ENCODE data around the gene ADGRB2.

Gene ADGRB2

DNA sequence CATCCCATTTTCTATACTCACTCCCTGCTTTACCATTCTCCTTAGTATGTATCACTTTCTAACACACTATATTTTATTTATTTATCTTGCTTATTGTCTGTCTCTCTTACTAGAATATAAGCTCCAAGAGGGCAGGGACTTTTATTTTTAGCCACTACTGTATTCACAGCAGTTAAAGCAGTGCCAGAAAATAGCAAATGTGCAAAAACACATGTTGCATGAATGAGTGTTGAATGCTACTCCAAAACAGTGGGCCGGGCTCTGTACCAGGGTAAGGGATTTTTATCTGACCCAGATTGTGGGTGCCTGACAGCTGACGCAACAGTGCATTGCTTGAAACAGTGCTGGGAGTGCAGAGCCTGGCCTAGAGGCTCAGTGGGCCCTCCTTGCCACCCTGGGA lies 85.0 kb downstream of the ADGRB2 start:
- no peaks in the 10 kb centered on the region for H3K79me2 ChIP-seq (ENCODE audit: low read length)

DNA sequence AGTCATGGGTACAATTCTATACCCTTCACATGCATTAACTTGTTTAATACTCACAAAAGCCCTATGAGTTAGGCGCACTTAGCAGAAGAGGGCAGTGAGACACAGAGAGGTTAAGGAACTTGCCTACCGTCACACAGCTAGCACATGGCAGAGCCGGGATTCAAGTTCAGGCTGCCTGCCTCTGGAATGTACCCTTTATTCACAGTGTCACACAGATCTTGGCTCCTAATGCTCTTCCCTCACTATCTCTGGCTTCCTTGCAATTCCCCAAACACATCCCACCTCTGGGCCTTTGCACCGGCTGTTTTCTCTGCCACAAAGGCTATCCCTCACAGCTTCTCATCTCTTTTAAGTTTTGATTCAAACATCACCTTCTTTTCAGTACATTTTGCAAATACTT lies 85.5 kb downstream of the ADGRB2 start:
- no peaks in the 10 kb centered on the region for H4K20me1 ChIP-seq (ENCODE audit: insufficient read depth, low read length)
- H3K9me3 ChIP-seq (ENCODE audit: insufficient read depth, low read length), result no peaks in the 10 kb centered on the region
- no peak overlapping the region for H3K4me3 ChIP-seq (ENCODE audit: low read length)
- H3K9ac ChIP-seq (ENCODE audit: low read length), result no peak overlapping the region
- no peaks in the 10 kb centered on the region for H3K36me3 ChIP-seq (replicated peaks; ENCODE audit: low read depth, low read length)
- TF ChIP-seq, protein P1, sequence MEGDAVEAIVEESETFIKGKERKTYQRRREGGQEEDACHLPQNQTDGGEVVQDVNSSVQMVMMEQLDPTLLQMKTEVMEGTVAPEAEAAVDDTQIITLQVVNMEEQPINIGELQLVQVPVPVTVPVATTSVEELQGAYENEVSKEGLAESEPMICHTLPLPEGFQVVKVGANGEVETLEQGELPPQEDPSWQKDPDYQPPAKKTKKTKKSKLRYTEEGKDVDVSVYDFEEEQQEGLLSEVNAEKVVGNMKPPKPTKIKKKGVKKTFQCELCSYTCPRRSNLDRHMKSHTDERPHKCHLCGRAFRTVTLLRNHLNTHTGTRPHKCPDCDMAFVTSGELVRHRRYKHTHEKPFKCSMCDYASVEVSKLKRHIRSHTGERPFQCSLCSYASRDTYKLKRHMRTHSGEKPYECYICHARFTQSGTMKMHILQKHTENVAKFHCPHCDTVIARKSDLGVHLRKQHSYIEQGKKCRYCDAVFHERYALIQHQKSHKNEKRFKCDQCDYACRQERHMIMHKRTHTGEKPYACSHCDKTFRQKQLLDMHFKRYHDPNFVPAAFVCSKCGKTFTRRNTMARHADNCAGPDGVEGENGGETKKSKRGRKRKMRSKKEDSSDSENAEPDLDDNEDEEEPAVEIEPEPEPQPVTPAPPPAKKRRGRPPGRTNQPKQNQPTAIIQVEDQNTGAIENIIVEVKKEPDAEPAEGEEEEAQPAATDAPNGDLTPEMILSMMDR (IDR thresholded peaks at IDR 0.05; ENCODE audit: low read depth, low read length), result no peak
- TF ChIP-seq EZH2phosphoT487 (IDR thresholded peaks at IDR 0.05; ENCODE audit: low read depth), result no peak
- no peaks in the 10 kb centered on the region for H3K79me2 ChIP-seq (ENCODE audit: low read length)
- H3K27ac ChIP-seq (ENCODE audit: low read length), result no peak overlapping the region
- H3K4me2 ChIP-seq (ENCODE audit: low read length), result no peak overlapping the region
- peaks cover 2% of the 10 kb centered on the region; the same call in 1 of the 2 replicates for H3K4me1 ChIP-seq (ENCODE audit: low read length)
- H2AFZ ChIP-seq (ENCODE audit: low read depth, low read length), result no peak overlapping the region
- H3K27me3 ChIP-seq (ENCODE audit: low read depth, low read length), result peaks cover 28% of the 10 kb centered on the region

More for the DNA sequence above, 85.0 kb downstream of the ADGRB2 start:
- no peak overlapping the region for H3K4me2 ChIP-seq (ENCODE audit: low read length)
- H2AFZ ChIP-seq (ENCODE audit: low read depth, low read length), result no peak overlapping the region
- H3K27me3 ChIP-seq (ENCODE audit: low read depth, low read length), result peaks cover 28% of the 10 kb centered on the region
- no peaks in the 10 kb centered on the region for H3K36me3 ChIP-seq (replicated peaks; ENCODE audit: low read depth, low read length)
- no peak for TF ChIP-seq EZH2phosphoT487 (IDR thresholded peaks at IDR 0.05; ENCODE audit: low read depth)
- TF ChIP-seq, protein P1 (IDR thresholded peaks at IDR 0.05; ENCODE audit: low read depth, low read length), result no peak
- H3K4me3 ChIP-seq (ENCODE audit: low read length), result no peak overlapping the region
- peaks cover 2% of the 10 kb centered on the region; the same call in 1 of the 2 replicates for H3K4me1 ChIP-seq (ENCODE audit: low read length)
- no peak overlapping the region for H3K27ac ChIP-seq (ENCODE audit: low read length)
- H3K9me3 ChIP-seq (ENCODE audit: insufficient read depth, low read length), result no peaks in the 10 kb centered on the region
- H4K20me1 ChIP-seq (ENCODE audit: insufficient read depth, low read length), result no peaks in the 10 kb centered on the region
- no peak overlapping the region for H3K9ac ChIP-seq (ENCODE audit: low read length)

DNA sequence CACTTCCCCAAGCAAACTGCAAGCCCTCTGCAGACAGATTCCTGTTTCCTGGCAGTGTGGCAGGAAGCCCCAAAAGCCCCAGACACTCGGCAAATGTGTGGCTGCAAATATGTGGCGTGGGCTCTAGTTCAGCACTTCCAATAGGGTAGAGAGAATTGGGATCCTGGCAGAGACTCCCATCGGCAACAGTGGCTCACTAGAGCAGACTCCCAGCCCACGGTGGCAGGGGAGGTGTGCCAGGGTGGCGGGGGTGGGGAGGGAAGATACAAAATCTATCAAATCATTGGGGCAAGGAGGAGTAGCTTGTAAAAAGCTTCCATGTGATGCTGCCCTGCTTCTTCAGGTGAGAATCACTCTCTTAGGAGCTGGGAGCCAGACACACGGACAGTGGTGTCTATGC lies 86.2 kb downstream of the ADGRB2 start:
- peaks cover 28% of the 10 kb centered on the region for H3K27me3 ChIP-seq (ENCODE audit: low read depth, low read length)
- H2AFZ ChIP-seq (ENCODE audit: low read depth, low read length), result no peak overlapping the region
- no peaks in the 10 kb centered on the region for H3K9me3 ChIP-seq (ENCODE audit: insufficient read depth, low read length)
- H3K4me1 ChIP-seq (ENCODE audit: low read length), result peaks cover 2% of the 10 kb centered on the region; the same call in 1 of the 2 replicates
- no peak overlapping the region for H3K9ac ChIP-seq (ENCODE audit: low read length)
- H3K36me3 ChIP-seq (replicated peaks; ENCODE audit: low read depth, low read length), result no peaks in the 10 kb centered on the region
- no peaks in the 10 kb centered on the region for H4K20me1 ChIP-seq (ENCODE audit: insufficient read depth, low read length)
- no peak overlapping the region for H3K4me3 ChIP-seq (ENCODE audit: low read length)
- H3K79me2 ChIP-seq (ENCODE audit: low read length), result no peaks in the 10 kb centered on the region
- no peak for TF ChIP-seq EZH2phosphoT487 (IDR thresholded peaks at IDR 0.05; ENCODE audit: low read depth)
- TF ChIP-seq, protein P1 (IDR thresholded peaks at IDR 0.05; ENCODE audit: low read depth, low read length), result no peak
- H3K4me2 ChIP-seq (ENCODE audit: low read length), result 0 out of 2 replicates have a peak overlapping the region, but pooled peaks have one; percentile 3
- H3K27ac ChIP-seq (ENCODE audit: low read length), result no peak overlapping the region

DNA sequence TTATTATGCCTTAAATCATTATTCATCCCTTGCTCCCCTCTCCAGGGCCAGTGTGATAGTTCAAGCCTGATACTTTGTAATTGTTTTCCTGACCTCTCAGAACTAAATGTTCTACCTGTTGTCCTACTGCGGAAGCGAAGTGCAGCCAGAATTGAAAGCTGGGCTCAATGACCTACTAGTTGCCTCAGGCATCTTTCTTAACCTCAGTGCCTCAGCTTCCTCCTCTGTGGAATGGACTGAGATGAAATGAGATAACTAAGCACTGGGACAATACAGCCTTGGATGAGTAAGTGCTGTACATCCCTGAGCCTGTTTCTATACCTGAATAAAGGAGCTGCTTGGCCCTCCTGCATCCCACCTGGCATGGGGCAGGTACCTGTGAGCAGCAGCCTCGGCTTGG lies 86.7 kb downstream of the ADGRB2 start:
- peaks cover 28% of the 10 kb centered on the region for H3K27me3 ChIP-seq (ENCODE audit: low read depth, low read length)
- H2AFZ ChIP-seq (ENCODE audit: low read depth, low read length), result no peak overlapping the region
- TF ChIP-seq, protein P1 (IDR thresholded peaks at IDR 0.05; ENCODE audit: low read depth, low read length), result no peak
- no peak for TF ChIP-seq EZH2phosphoT487 (IDR thresholded peaks at IDR 0.05; ENCODE audit: low read depth)
- no peak overlapping the region for H3K9ac ChIP-seq (ENCODE audit: low read length)
- no peak overlapping the region for H3K4me2 ChIP-seq (ENCODE audit: low read length)
- H3K36me3 ChIP-seq (replicated peaks; ENCODE audit: low read depth, low read length), result no peaks in the 10 kb centered on the region
- H3K79me2 ChIP-seq (ENCODE audit: low read length), result no peaks in the 10 kb centered on the region
- no peaks in the 10 kb centered on the region for H4K20me1 ChIP-seq (ENCODE audit: insufficient read depth, low read length)
- H3K9me3 ChIP-seq (ENCODE audit: insufficient read depth, low read length), result no peaks in the 10 kb centered on the region
- H3K27ac ChIP-seq (ENCODE audit: low read length), result no peak overlapping the region
- no peak overlapping the region for H3K4me3 ChIP-seq (ENCODE audit: low read length)
- peaks cover 2% of the 10 kb centered on the region; the same call in 1 of the 2 replicates for H3K4me1 ChIP-seq (ENCODE audit: low read length)

Measured in OCI-LY3 (cell line).